ENCODE data around the gene ZNF101. TPM values are rescaled to one million over a fixed set of nuclear protein-coding genes. Genes with fewer than 3 reads are reported as not detected.
A peak's percentile ranks its signal among the peaks of the same experiment; 100 is the strongest.

ZNF101 gene
- total RNA-seq, 2 donors from 2014 or later: 3.0 to 3.4 TPM

- no peak overlapping the region for H3K4me3 ChIP-seq
- no peaks in the 10 kb centered on the region for H3K4me1 ChIP-seq
- H3K27me3 ChIP-seq: no peaks in the 10 kb centered on the region
- TF ChIP-seq CTCF (IDR thresholded peaks at IDR 0.05): no peak
- no peak for DNase-seq (ENCODE audit: low spot score)
- no peaks in the 10 kb centered on the region for H3K9me3 ChIP-seq
- no peaks in the 10 kb centered on the region for H3K36me3 ChIP-seq
- H3K27ac ChIP-seq: no peak overlapping the region
These were observed 32.0 kb upstream of the ZNF101 start for GRCh38 chr19:19636573-19637185.

GRCh38 chr19:19637186-19637522, 31.5 kb upstream of the ZNF101 start:
- Histone ChIP-seq H3K4me1 (no peaks in the 10 kb centered on the region), H3K9me3 (no peaks in the 10 kb centered on the region), H3K27me3 (no peaks in the 10 kb centered on the region), H3K27ac (no peak overlapping the region), H3K4me3 (no peak overlapping the region), H3K36me3 (no peaks in the 10 kb centered on the region)
- TF ChIP-seq CTCF (IDR thresholded peaks at IDR 0.05): no peak
- DNase-seq (ENCODE audit: low spot score): no peak

GRCh38 chr19:19637523-19638251, 31.0 kb upstream of the ZNF101 start:
- TF ChIP-seq CTCF (IDR thresholded peaks at IDR 0.05): no peak
- H3K27ac ChIP-seq: no peak overlapping the region
- H3K36me3 ChIP-seq: no peaks in the 10 kb centered on the region
- no peak overlapping the region for H3K4me3 ChIP-seq
- no peaks in the 10 kb centered on the region for H3K9me3 ChIP-seq
- peaks cover 0 to 5% of the 10 kb centered on the region in 2 donors for H3K4me1 ChIP-seq
- DNase-seq (ENCODE audit: low spot score): no peak
- no peaks in the 10 kb centered on the region for H3K27me3 ChIP-seq

GRCh38 chr19:19642506-19643157, 26.0 kb upstream of the ZNF101 start:
- DNase-seq (ENCODE audit: low spot score): no peak

More at GRCh38 chr19:19642506-19643157, 26.0 kb upstream of the ZNF101 start:
- peaks cover 0 to 10% of the 10 kb centered on the region in 2 donors for H3K4me1 ChIP-seq
- H3K4me3 ChIP-seq: peak overlapping the region; percentile 50 to 76
- no peak for TF ChIP-seq CTCF (IDR thresholded peaks at IDR 0.05)
- no peaks in the 10 kb centered on the region for H3K9me3 ChIP-seq
- no peaks in the 10 kb centered on the region for H3K27me3 ChIP-seq
- H3K27ac ChIP-seq: peak overlapping the region in 1 of 2 donors; percentile 75
- peaks cover 30% of the 10 kb centered on the region for H3K36me3 ChIP-seq
